ENCODE measurements around the gene COPS7A.

The COPS7A gene

GRCh38 chr12:6752167-6752920 is 28.5 kb downstream of the COPS7A start:
- Histone ChIP-seq H3K27me3 (ENCODE audit: insufficient read depth, insufficient read length) (no peaks in the 10 kb centered on the region), H3K36me3 (ENCODE audit: insufficient read depth, insufficient read length, low read length) (peaks cover 50% of the 10 kb centered on the region), H3K9ac (ENCODE audit: insufficient read length, low read depth) (peak overlapping the region; percentile 100), H3K9me3 (ENCODE audit: insufficient read depth, low read length) (no peaks in the 10 kb centered on the region), H3K4me1 (ENCODE audit: insufficient read depth, insufficient read length) (peaks cover 12% of the 10 kb centered on the region), H3K4me3 (ENCODE audit: insufficient read length, low read depth) (peak overlapping the region; percentile 99)
- DNase-seq (ENCODE audit: low read depth, low spot score): peak; percentile 80
- TF ChIP-seq SUZ12 (IDR thresholded peaks at IDR 0.05; ENCODE audit: extremely low read depth, insufficient read depth, insufficient read length) (no peak), YY1 (IDR thresholded peaks at IDR 0.05; ENCODE audit: insufficient read depth, insufficient read length) (no peak), ZNF274 (IDR thresholded peaks at IDR 0.05; ENCODE audit: low read depth, low read length) (no peak)

GRCh38 chr12:6752921-6753771 is 29.3 kb downstream of the COPS7A start, which contains the start of gene MLF2:
TSS of gene MLF2 (minus strand) at chr12:6753141. CDS start at chr12:6752334, 807 bp downstream.
- Histone ChIP-seq H3K9ac (ENCODE audit: insufficient read length, low read depth) (peak within 1 kb of the TSS; percentile 100), H3K27me3 (ENCODE audit: insufficient read depth, insufficient read length) (no peaks in the 10 kb centered on the region), H3K4me1 (ENCODE audit: insufficient read depth, insufficient read length) (peaks cover 13% of the 10 kb centered on the region), H3K4me3 (ENCODE audit: insufficient read length, low read depth) (peak within 1 kb of the TSS; percentile 99), H3K9me3 (ENCODE audit: insufficient read depth, low read length) (no peaks in the 10 kb centered on the region), H3K36me3 (ENCODE audit: insufficient read depth, insufficient read length, low read length) (peaks cover 42% of the 10 kb centered on the region)
- peak; percentile 100 for DNase-seq (ENCODE audit: low read depth, low spot score)
- TF ChIP-seq SUZ12 (IDR thresholded peaks at IDR 0.05; ENCODE audit: extremely low read depth, insufficient read depth, insufficient read length): no peak
- TF ChIP-seq ZNF274 (IDR thresholded peaks at IDR 0.05; ENCODE audit: low read depth, low read length): no peak
- no peak for TF ChIP-seq YY1 (IDR thresholded peaks at IDR 0.05; ENCODE audit: insufficient read depth, insufficient read length)

- no peak for DNase-seq (ENCODE audit: low read depth, low spot score)
- Histone ChIP-seq H3K27me3 (ENCODE audit: insufficient read depth, insufficient read length) (no peaks in the 10 kb centered on the region), H3K4me3 (ENCODE audit: insufficient read length, low read depth) (peak overlapping the region; percentile 99), H3K9ac (ENCODE audit: insufficient read length, low read depth) (peak overlapping the region; percentile 57), H3K36me3 (ENCODE audit: insufficient read depth, insufficient read length, low read length) (peaks cover 35% of the 10 kb centered on the region), H3K4me1 (ENCODE audit: insufficient read depth, insufficient read length) (peaks cover 19% of the 10 kb centered on the region), H3K9me3 (ENCODE audit: insufficient read depth, low read length) (no peaks in the 10 kb centered on the region)
- TF ChIP-seq YY1 (IDR thresholded peaks at IDR 0.05; ENCODE audit: insufficient read depth, insufficient read length) (no peak), SUZ12 (IDR thresholded peaks at IDR 0.05; ENCODE audit: extremely low read depth, insufficient read depth, insufficient read length) (no peak), ZNF274 (IDR thresholded peaks at IDR 0.05; ENCODE audit: low read depth, low read length) (no peak)
These were observed 30.0 kb downstream of the COPS7A start for GRCh38 chr12:6753772-6754356.

GRCh38 chr12:6754411-6754810 is 30.6 kb downstream of the COPS7A start:
- no peak overlapping the region for H3K4me3 ChIP-seq (ENCODE audit: insufficient read length, low read depth)
- peaks cover 29% of the 10 kb centered on the region for H3K36me3 ChIP-seq (ENCODE audit: insufficient read depth, insufficient read length, low read length)
- H3K9ac ChIP-seq (ENCODE audit: insufficient read length, low read depth): peak overlapping the region; percentile 57
- TF ChIP-seq ZNF274 (IDR thresholded peaks at IDR 0.05; ENCODE audit: low read depth, low read length): no peak
- no peak for TF ChIP-seq SUZ12 (IDR thresholded peaks at IDR 0.05; ENCODE audit: extremely low read depth, insufficient read depth, insufficient read length)
- no peak for TF ChIP-seq YY1 (IDR thresholded peaks at IDR 0.05; ENCODE audit: insufficient read depth, insufficient read length)
- H3K9me3 ChIP-seq (ENCODE audit: insufficient read depth, low read length): no peaks in the 10 kb centered on the region
- H3K4me1 ChIP-seq (ENCODE audit: insufficient read depth, insufficient read length): peaks cover 19% of the 10 kb centered on the region
- no peaks in the 10 kb centered on the region for H3K27me3 ChIP-seq (ENCODE audit: insufficient read depth, insufficient read length)
- no peak for DNase-seq (ENCODE audit: low read depth, low spot score)

- DNase-seq (ENCODE audit: low read depth, low spot score): no peak
- no peaks in the 10 kb centered on the region for H3K27me3 ChIP-seq (ENCODE audit: insufficient read depth, insufficient read length)
- no peak overlapping the region for H3K4me3 ChIP-seq (ENCODE audit: insufficient read length, low read depth)
- H3K4me1 ChIP-seq (ENCODE audit: insufficient read depth, insufficient read length): peaks cover 16% of the 10 kb centered on the region
- no peaks in the 10 kb centered on the region for H3K9me3 ChIP-seq (ENCODE audit: insufficient read depth, low read length)
- no peak for TF ChIP-seq SUZ12 (IDR thresholded peaks at IDR 0.05; ENCODE audit: extremely low read depth, insufficient read depth, insufficient read length)
- no peak for TF ChIP-seq ZNF274 (IDR thresholded peaks at IDR 0.05; ENCODE audit: low read depth, low read length)
- H3K36me3 ChIP-seq (ENCODE audit: insufficient read depth, insufficient read length, low read length): peaks cover 2% of the 10 kb centered on the region
- no peak overlapping the region for H3K9ac ChIP-seq (ENCODE audit: insufficient read length, low read depth)
These were observed 33.3 kb downstream of the COPS7A start for GRCh38 chr12:6757028-6757690.

- H3K4me3 ChIP-seq (ENCODE audit: insufficient read length, low read depth): no peak overlapping the region
- H3K27me3 ChIP-seq (ENCODE audit: insufficient read depth, insufficient read length): no peaks in the 10 kb centered on the region
- no peaks in the 10 kb centered on the region for H3K36me3 ChIP-seq (ENCODE audit: insufficient read depth, insufficient read length, low read length)
- no peak for DNase-seq (ENCODE audit: low read depth, low spot score)
- H3K9ac ChIP-seq (ENCODE audit: insufficient read length, low read depth): no peak overlapping the region
- no peaks in the 10 kb centered on the region for H3K9me3 ChIP-seq (ENCODE audit: insufficient read depth, low read length)
- peaks cover 18% of the 10 kb centered on the region for H3K4me1 ChIP-seq (ENCODE audit: insufficient read depth, insufficient read length)
- no peak for TF ChIP-seq SUZ12 (IDR thresholded peaks at IDR 0.05; ENCODE audit: extremely low read depth, insufficient read depth, insufficient read length)
- TF ChIP-seq ZNF274 (IDR thresholded peaks at IDR 0.05; ENCODE audit: low read depth, low read length): no peak
- TF ChIP-seq YY1 (IDR thresholded peaks at IDR 0.05; ENCODE audit: insufficient read depth, insufficient read length): no peak
These were observed 34.8 kb downstream of the COPS7A start for GRCh38 chr12:6758506-6759095.
